ENCODE data around the gene OR56A3. TPM values are rescaled to one million over a fixed set of nuclear protein-coding genes. Genes with fewer than 3 reads are reported as not detected.

The OR56A3 gene
- total RNA-seq (2013; cell fraction: nucleolus; rRNA removed): not detected in 2 replicates
- total RNA-seq (2014; rRNA removed): not detected in 2 replicates
- not detected in 2 replicates for total RNA-seq (2014; rRNA removed; fragmentation: Illumina TruSeq; extraction: Trizol)
- total RNA-seq (2021): not detected in 2 replicates
- polyA plus RNA-seq (2011; ENCODE audit: low read depth): not detected
- not detected in 2 replicates for polyA plus RNA-seq (2011; rRNA removed)
- polyA plus RNA-seq (2011; cell fraction: cytosol; rRNA removed): not detected in 2 replicates
- not detected in 2 replicates for polyA plus RNA-seq (2011; cell fraction: nucleus; rRNA removed)
- not detected in 2 replicates for polyA plus RNA-seq (2012)
- not detected in 2 replicates for polyA plus RNA-seq (2014; fragmentation: Illumina TruSeq; extraction: Trizol)
- not detected for polyA plus RNA-seq (2014; fragmentation: Nextera tagmentation; extraction: Ambion mirVana)
- not detected in 2 replicates for polyA plus RNA-seq (2014; rRNA removed)
- polyA plus RNA-seq (2016; fragmentation: Nextera tagmentation; extraction: Ambion mirVana): not detected
- polyA minus RNA-seq (2011; rRNA and poly(A)+ RNA removed): not detected in 2 replicates
- polyA minus RNA-seq (2011; cell fraction: cytosol; rRNA and poly(A)+ RNA removed): not detected in 2 replicates
- not detected in 2 replicates for polyA minus RNA-seq (2011; cell fraction: nucleus; rRNA and poly(A)+ RNA removed)
- Bru-seq, nascent RNA: not detected
- not detected for BruChase-seq, experiment 1, labeled RNA remaining after a 6-hour chase
- not detected for BruChase-seq, experiment 2, labeled RNA remaining after a 2-hour chase
- long read RNA-seq, experiment 1: 0 reads
- long read RNA-seq, experiment 2: 0 reads

GRCh38 chr11:5941951-5942350, at the start of gene OR56A3:
TSS of gene OR56A3 (plus strand) at chr11:5942251. CDS start at chr11:5947347, 5,096 bp downstream.
- no peaks in the 10 kb centered on the region for H3K79me2 ChIP-seq (ENCODE audit: control insufficient read depth, insufficient read depth, low read length)
- WGBS (ENCODE audit: insufficient coverage, insufficient replicate concordance, low lambda C conversion rate, missing lambda C conversion rate): 33% methylated on average over 3 of the region's 3 CpGs
- H3K36me3 ChIP-seq (ENCODE audit: control insufficient read depth in 2 of 2, insufficient read depth in 2 of 2, low read length in 1 of 2): no peaks in the 10 kb centered on the region
- no peak within 1 kb of the TSS for H3K4me2 ChIP-seq (ENCODE audit: control insufficient read depth, insufficient read depth)
- H3K4me1 ChIP-seq (ENCODE audit: control insufficient read depth, insufficient read depth, low read length): no peaks in the 10 kb centered on the region
- in situ Hi-C loops (cut with MboI) (no loop called here), intact Hi-C loops (cut with micrococcal nuclease; ENCODE audit: unreplicated experiment) (no loop called here)
- ChIA-PET SMC1A (ENCODE audit: uncharacterized antibody, unreplicated experiment) (no interaction called here), CTCF (no interaction called here), POLR2A (no interaction called here), RAD21 (ENCODE audit: unreplicated experiment) (no interaction called here)
- H2AFZ ChIP-seq (ENCODE audit: control insufficient read depth, low read depth, low read length): no peak within 1 kb of the TSS
- H3K27me3 ChIP-seq (replicated peaks in 1 of 2; ENCODE audit: control insufficient read depth in 2 of 2, insufficient read depth in 2 of 2, low read length in 1 of 2): no peaks in the 10 kb centered on the region
- no peak within 1 kb of the TSS for H3K4me3 ChIP-seq
- DNase-seq (ENCODE audit: low read depth, low spot score) (no peak), FAIRE-seq (no peak), ATAC-seq (no peak)
- TF ChIP-seq PAX5 (IDR thresholded peaks at IDR 0.05; ENCODE audit: borderline replicate concordance, low read depth, low read length) (no peak), CBX3 (IDR thresholded peaks at IDR 0.05; ENCODE audit: borderline replicate concordance, low read depth) (no peak), REST (IDR thresholded peaks at IDR 0.05; ENCODE audit: low read depth, low read length) (no peak), BCL11A (IDR thresholded peaks at IDR 0.05; ENCODE audit: low read depth, low read length) (no peak)
- no peak within 1 kb of the TSS for H3K9ac ChIP-seq (ENCODE audit: control insufficient read depth, insufficient read depth, low read length)
- H3K9me3 ChIP-seq (replicated peaks; ENCODE audit: control insufficient read depth, insufficient read depth, low read length): no peaks in the 10 kb centered on the region
- BruUV-seq (replicated peaks): no TSS peak
- no peaks in the 10 kb centered on the region for H4K20me1 ChIP-seq (ENCODE audit: control insufficient read depth, insufficient read depth)
- no peak within 1 kb of the TSS for H3K27ac ChIP-seq (ENCODE audit: control insufficient read depth, insufficient read depth)

All from GM12878 (cell line).